Left cardiac atrium (tissue), 4 donors: ENCODE measurements around the gene TIE1. TPM values are rescaled to one million over a fixed set of nuclear protein-coding genes. Genes with fewer than 3 reads are reported as not detected.

Experiments
- ATAC-seq, 2 donors: fragments of 200-7000 bp; cut with Tn5 transposase; one replicate each; pipeline ENCODE4 v1.9.1; 2020; ENCODE audit warnings: mild to moderate bottlenecking in 2 of 2, moderate library complexity in 2 of 2
- DNase-seq: peaks from one replicate; pipeline ENCODE4 v3.0.0-alpha.2; 2020
- intact Hi-C, 2 donors: fragments of 100-400 bp; cut with DNase I; formaldehyde crosslinking; loops; one replicate each; pipeline versions ENCODE4 v1.14.1 to v1.15.1; 2022 to 2023
- total RNA-seq, 2 donors: library from RNA; stranded (reverse); fragmentation: NEBNext Ultra II Directional; extraction: Animal tissue kit (Norgen Biotek cat#: 25700); gene quantifications; one replicate each; pipeline ENCODE4 v1.2.1, GENCODE V29; 2021
- donor health status: DM: no; HTN: yes; CAD: no.
- donor health status: DM: no; HTN: yes; CAD: no; lungs with severe emphysema.
- donor health status: DM: yes; HTN: yes; CAD: no.
- donor health status: Dilated cardiomyopathy.

TIE1 gene
- total RNA-seq, 2 donors from 2014 or later, result 23.1 to 38.9 TPM

DNA sequence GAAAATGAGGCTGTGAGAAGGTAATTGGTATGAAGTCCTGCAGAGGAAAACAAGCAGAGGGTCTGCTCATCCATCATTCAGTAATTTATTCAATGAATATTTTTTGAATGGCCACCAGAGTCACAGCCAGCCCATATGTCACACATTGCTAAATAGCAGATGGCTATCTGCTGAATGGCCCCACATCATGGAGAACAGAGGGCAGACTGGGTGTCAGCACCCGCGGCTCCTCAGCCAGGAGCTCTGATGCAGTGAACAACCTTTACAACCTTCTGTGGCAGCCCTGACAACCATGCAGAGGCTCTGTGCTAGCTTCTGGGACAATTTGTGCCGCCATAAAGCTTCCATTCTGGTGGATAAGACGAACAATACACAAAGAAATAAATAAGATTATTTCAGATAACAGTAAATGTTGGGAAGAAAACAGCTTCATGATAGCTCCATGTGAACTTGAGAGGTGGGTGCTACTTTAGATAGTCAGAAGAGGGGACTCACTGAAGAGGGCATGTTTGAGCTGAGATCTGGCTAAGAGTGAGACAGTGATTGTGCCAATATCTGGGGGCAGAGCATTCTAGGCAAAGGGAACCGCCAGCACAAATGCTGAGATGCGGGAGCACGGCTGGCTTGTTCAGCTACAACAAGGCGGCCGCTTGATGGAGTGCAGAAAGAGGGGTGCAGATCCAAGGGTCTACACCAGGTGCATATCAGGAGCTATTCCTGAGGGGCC is 12.6 kb upstream of the TIE1 start:
- intact Hi-C loops, result no loop called here
- ATAC-seq (no peak), DNase-seq (peak; percentile 7)

DNA sequence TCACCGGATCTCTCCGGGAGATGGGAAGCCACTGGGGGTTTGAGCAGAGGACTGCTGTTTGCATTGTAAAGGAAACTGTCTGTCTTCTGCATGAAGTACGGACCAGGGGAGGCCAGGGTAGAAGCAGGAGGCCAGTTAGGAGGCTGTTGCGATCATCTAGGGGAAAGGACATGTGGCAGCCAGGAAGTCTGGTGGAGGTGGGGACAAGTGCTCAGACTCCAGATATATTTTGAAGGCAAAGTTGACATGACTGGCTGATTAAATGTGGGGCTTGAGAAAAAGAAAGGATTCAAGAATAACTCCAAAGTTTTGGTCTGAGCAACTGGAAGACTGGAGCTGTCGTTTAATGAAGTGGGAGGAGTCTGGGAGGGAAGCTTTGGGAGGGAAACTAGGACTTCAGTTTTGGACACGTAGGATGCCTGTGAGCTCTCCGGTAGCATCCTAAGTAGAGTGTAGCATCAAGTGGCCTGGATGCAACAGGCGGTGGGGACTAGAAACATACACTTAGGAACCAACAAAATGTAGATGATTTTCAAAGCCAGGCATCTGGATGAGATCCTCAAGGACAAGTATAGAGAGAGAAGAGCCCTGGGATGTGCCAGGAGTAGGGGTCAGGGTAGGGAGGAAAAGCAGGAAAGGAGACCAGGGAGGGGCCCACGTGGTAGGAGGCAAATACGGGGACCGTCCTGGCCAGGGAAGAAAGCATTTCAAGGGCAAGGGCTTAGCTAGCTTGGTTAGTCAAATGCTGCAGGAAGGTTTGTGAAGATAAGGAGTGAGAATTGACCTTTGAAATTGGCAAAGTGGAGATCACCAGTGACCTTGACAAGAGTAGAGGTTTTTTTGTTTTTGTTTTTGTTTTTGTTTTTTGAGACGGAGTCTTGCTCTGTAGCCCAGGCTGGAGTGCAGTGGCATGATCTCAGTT is 11.7 kb upstream of the TIE1 start:
- intact Hi-C loops, result no loop called here
- no peak for ATAC-seq
- no peak for DNase-seq

DNA sequence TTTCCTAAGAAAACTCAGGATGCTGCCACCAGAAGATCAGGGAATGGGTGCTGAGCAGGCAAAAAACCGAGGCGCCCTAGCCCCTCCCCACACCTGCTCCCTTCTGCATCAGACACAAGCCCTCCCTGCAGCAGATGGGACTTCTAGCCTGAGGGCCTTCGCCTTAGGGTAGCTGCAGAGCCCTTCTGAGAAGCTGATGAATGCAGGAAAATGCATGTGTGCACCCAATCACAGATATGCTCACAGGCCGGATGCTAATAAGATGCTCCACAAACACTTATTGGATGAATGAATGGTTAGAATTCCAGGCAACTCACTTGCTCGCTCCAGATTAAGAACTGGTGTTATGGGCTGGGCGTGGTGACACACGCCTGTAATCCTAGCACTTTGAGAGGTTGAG is 8.6 kb upstream of the TIE1 start:
- ATAC-seq (no peak), DNase-seq (no peak)
- intact Hi-C loops, result no loop called here

DNA sequence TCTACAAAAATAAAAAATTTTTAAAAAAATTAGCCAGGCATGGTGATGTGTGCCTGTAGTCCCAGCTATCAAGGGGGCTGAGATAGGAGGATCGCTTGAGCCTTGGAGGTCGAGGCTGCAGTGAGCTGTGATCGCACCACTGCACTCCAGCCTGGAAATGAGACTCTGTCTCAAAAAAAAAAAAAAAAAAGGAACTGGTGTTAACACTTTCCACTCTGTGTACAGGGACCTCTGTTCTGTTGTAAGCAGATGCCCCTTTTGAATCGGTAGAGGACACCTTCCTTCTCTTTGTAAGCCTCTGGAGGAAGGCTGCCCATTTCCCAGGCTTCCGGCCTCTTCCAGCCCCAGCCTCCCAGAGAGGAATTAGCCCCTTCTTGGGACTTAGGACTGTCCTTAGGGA is 8.1 kb upstream of the TIE1 start:
- no peak for ATAC-seq
- intact Hi-C loops, result no loop called here

DNA sequence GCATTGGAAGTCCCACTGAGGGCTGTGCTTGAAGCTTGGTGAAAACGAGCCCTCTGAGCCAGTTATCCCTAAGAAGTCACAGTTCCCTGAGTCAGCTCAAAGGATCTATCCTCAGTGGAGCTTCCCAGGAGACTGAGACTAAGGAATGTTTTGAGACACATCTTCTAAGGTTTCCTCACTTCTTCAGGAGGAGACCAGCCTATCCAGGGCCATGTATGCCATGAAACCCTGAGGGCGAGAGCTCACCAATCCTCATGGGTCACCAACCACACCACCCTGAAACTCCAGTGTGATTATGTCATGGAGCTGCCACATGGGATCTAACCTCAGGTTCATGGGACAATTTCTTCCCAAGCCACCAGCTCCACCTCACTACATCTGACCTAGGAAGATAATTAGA is 7.6 kb upstream of the TIE1 start:
- DNase-seq (no peak), ATAC-seq (no peak)
- intact Hi-C loops, result no loop called here

More for the DNA sequence above, 8.1 kb upstream of the TIE1 start:
- DNase-seq, result no peak

DNA sequence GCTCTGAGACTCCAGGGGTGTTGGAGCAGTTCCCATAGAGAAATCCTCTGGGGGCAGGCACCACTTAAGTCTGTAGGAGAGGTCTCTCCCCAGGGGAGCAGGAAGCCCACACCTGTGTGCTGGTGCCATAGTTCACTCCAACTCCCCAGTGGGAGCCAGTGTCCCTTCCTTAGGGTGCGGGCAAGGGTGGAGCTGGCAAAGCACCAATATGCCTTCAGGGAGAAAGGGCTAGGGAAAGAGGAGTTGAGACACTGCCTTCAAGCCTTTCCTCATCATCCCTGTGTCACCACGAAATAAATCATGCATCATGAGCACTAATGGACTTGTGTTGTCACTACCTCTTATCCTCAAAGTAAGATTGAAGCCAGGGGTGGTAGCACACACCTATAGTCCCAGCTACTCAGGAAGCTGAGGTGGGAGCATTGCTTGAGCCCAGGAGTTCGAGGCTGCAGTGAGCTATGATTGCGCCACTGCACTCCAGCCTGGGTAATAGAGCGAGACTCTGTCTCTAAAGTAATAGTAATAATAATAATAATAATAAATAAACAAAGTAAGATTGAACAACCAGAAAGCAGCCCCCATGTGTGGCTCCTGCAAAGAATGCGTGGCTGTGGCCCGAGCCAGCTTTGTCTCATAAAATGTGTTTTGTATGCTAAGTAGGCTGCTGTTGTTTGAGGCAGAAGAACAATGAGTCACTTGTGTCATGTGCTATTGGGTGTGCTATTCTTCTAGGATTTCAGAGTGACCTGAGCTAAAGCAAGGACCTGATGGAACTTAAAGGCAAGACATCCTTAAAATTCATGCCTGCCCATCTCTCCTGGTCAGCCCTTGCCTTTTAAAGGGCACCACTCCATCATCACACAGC is 6.7 kb upstream of the TIE1 start:
- DNase-seq (no peak), ATAC-seq (peak in 1 of 2 donors; percentile 45)
- intact Hi-C loops, result no loop called here

DNA sequence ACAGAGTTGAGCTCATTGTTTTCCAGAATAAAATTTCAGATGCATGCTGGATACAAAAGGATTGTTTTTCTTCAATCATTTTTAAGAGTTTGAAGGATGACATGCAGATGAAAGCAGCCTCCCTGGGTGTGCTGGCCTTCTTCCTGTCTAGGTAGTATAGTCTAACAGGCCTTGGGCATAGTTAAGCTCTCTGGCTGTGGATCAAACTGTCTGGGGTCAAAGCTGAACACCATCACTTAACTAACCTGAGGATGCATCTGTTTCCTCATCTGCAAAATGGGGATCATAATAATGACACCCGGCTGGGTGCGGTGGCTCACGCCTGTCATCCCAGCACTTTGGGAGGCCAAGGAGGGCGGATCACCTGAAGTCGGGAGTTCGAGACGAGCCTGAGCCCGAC is 6.0 kb upstream of the TIE1 start:
- ATAC-seq, result no peak
- intact Hi-C loops, result no loop called here
- no peak for DNase-seq

DNA sequence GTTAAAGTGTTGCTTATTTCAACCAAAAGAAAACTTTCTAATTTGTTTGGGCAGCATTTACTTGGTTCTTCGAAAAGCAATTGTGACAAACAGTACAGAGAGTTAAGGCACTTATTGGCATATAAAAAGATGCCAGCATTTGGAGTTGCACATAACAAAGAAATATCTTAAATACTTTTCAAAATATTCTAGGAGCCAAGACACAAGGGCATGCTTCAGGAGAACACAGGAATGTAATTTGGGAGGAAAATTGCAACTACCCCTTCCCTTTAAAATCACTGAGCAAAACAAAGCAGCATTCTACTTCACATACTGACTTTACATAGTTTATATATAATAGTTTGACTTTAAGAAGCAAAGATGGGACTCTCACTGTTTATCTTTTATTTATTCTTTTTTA is 4.6 kb upstream of the TIE1 start:
- DNase-seq, result no peak
- ATAC-seq, result no peak
- intact Hi-C loops, result no loop called here

DNA sequence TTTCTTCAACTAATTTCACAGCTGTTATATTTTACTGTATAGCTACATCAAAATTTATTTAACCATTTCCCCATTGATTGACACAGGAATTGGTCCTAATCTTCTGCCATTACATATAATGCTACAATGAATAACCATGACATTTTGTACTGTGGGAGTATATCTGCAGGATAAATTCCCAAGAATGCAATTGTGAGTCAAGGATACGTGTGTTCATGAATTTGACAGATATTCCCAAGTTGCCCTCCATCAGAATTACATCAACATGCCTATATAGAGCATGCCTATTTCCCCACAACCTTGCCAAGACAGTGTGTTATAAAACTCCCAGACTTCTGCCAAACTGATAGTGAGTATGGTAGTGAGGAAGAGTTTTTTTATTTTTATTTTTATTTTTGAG is 2.7 kb upstream of the TIE1 start:
- intact Hi-C loops, result no loop called here
- DNase-seq (no peak), ATAC-seq (no peak)

DNA sequence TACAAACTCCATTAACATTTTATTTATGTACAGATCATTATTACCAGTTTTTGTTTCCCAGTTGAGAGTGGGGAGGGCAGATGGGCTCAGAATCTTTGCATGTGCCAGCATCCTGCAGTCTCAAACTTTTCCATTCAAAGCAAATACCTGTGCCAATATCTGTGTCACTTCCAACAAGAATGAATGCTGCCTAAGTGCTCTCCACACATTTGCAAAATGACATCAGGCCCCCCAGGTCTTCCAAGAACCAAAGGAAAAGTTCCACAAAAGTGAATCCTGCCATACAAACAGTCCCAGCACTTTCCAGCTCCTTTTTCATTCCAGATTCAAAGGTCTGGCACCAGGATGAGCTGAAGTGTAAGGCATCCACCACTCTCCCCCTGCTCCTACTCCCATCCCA is 1.7 kb upstream of the TIE1 start:
- intact Hi-C loops, result no loop called here
- DNase-seq, result no peak
- no peak for ATAC-seq

DNA sequence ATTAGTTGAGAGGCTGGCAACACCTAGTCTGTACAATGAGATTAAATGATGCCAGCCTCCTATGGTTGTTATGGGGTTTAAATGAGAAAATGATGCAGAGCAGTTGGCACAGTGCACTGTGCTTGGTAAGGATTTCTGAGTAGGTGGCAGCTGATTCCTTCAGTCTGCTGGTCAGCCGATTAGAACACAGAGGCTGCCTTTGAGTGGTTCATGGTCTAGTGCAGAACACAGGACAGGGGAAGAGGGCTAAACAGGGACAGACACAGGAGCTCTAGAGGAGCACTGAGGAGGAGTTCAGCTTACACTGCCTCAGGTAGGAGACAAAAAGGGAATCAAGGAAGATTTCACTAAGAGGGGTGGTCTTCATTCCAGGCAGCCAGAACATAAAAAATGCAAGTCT is 1.4 kb downstream of the TIE1 start:
- peak; percentile 9 for DNase-seq
- intact Hi-C loops, result loop anchor here in 1 of 2 donors (5.0 kb wide), 1 partner anchor 65 kb away; no protein-coding TSS in a partner anchor
- peak in 1 of 2 donors; percentile 43 for ATAC-seq

DNA sequence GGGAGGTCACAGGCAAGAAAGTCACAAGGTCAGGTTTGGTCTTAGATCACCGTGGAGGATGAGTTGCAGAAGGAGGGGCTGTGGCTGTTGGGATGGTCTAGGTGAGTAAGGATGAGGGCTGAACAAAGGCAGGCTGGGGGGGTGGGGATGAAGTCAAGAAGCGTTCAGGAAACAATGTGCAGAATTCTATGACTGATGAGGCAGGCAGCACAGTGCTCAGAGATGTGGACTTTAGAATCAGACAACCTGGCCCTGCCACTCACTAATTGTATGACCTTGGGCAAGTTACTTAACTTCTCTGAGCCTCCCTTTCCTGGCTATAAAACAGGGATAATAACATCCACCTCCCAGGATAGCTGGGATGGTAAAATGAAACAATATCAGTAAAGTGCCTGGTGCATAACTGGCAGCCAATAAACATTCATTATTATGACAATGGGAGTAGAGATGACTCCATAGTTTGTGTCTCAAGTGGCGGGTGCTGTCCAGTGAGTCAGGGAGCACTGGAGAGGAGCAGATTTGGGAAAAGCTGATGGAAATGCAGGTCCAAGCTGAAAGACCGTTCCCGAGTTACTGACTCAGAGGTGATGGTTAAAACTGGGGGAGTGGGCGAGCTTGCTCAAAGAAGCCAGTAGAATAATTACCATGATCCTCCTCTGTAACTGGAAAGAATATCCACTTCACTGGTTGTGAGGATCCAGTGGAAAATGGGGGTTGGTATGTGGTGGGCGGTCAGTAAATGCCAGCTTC is 2.1 kb downstream of the TIE1 start:
- intact Hi-C loops, result loop anchor here in 1 of 2 donors (5.0 kb wide), 1 partner anchor 66 kb away; no protein-coding TSS in a partner anchor
- no peak for ATAC-seq
- peak; percentile 6 for DNase-seq

DNA sequence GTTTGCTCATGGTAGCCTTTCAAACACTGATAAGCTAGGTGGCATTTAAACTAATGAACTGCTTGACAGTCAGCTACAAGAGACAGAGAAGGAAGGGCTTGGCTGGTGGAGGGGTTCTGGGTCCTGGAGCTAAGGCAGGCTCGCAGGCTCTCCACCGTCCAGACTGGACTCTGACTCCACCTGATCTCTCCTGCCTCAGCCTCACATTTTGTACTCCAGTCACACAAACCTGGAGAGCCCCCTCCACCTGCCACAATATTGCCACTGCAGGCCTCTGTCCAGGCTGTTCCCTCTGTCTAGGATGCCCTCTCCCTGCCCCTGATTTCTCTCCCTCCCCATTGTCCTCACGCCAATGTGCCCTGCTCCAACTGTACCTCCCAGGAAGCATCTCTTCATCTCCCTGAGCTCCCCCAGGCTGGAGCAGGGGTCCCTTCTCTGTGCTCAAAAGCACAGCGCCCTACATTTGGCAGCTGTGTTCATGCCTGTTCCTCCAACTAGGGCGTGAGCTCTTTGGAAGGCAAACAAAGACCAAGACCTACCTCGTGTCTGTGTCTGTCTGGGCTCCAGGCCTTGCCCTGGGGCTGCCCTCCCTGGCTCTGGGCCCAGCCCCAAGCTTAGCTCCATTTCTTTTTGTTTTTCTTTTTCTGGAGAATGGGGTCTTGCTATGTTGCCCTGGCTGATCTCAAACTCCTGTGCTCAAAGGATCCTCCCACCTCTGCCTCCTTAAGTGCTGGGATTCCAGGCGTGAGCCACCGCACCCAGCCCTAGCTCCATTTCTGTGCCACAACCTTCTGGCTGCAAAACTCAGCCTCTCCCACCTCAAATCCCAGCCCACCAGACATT is 2.9 kb downstream of the TIE1 start:
- peak; percentile 19 for DNase-seq
- intact Hi-C loops, result loop anchor here in 1 of 2 donors (5.0 kb wide), 1 partner anchor 66 kb away; no protein-coding TSS in a partner anchor

DNA sequence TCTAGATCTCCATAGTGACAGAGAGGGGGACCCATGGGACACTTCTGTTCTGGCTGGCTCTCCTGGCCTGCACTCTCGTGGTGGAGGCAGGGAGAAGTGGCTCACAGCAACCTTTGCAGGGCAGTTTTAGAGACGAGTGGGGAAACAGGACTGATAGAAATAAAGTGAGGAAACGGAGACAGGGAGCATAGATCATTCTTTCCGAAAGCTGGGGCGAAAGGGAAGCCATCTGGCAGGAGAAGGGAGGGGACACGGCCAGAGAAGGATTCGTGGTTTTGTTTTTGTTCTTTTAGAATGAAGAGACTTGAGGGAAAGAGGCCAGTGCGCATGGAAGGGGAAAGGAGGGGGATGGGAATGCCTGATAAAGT is 3.5 kb downstream of the TIE1 start:
- DNase-seq, result peak; percentile 20
- peak in 1 of 2 donors; percentile 24 for ATAC-seq
- intact Hi-C loops, result loop anchor here in 1 of 2 donors (5.0 kb wide), 1 partner anchor 67 kb away; no protein-coding TSS in a partner anchor

More for the DNA sequence above, 2.9 kb downstream of the TIE1 start:
- ATAC-seq, result peak in 1 of 2 donors; percentile 22

DNA sequence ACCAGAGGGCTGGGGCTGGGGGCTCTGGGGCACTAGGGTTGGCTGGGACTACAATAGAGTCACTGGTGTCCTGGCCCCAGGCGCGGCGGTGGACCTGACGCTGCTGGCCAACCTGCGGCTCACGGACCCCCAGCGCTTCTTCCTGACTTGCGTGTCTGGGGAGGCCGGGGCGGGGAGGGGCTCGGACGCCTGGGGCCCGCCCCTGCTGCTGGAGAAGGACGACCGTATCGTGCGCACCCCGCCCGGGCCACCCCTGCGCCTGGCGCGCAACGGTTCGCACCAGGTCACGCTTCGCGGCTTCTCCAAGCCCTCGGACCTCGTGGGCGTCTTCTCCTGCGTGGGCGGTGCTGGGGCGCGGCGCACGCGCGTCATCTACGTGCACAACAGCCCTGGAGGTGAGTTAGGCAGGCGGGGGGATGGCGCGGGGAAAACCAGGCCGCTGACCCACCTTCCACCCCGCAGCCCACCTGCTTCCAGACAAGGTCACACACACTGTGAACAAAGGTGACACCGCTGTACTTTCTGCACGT is 4.1 kb downstream of the TIE1 start:
- intact Hi-C loops, result loop anchor here in 1 of 2 donors (5.0 kb wide), 1 partner anchor 68 kb away; no protein-coding TSS in a partner anchor
- ATAC-seq (no peak), DNase-seq (peak; percentile 30)

DNA sequence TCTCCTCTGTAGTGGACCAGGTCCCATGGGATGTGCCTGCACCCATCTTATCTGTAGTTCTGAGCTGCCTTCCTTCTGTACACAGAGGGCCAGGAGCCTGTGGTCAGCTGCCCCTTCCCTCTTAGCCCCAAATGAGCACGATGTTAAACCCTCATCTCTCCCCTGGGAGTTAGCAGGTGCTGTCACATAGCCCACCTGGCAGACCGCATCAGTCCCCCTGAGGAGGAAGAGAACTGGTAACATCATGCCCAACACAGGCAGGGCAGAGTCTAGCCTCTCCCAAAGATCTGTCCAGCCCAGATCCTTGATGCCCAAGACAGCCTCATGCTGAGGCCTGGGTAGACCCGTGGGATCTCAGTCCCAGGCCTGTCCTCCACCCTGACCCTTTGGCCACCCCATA is 4.7 kb downstream of the TIE1 start:
- no peak for ATAC-seq
- intact Hi-C loops, result no loop called here
- DNase-seq, result peak; percentile 8

DNA sequence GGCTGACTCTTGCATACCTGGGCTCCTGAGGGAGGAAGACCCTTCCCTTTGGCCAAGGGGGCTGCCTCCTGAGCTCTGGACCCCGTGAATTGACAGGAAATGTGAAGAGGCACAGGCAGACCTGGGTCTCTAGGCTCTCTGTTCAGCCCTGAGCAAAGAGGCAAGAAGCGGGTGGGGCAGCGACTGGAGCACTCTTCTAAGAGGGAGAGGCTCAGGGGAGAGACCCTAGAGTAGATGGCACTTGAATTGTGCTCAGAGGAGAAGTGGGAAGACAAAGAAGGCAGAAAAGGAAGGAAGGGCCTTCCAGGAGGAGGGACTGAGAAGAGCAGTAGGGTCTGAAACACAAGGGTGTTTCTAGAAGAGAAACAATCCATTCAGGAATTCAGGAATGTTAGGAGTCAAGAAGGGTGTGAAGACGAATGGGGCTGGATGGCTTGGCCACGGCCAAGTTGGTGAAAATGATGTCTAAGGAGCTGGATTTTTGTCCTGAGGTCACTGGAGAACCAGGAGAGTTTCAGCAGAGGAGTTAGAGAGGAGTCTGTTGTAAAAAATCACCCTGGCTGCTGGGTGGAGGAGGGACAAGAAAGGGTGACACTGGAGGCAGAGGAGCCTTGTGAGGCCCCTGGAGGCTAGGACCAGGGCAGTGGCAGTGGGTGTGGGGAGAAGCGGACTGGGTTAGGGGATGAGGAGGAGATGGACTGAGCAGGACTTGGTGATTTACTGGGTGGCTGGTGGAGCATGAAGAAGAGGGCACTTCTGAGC is 5.3 kb downstream of the TIE1 start:
- no peak for ATAC-seq
- DNase-seq, result peak; percentile 12
- intact Hi-C loops, result no loop called here
